B cell (primary cell): Measurements from ENCODE around the gene ALDH1B1. TPM values are rescaled to one million over a fixed set of nuclear protein-coding genes. Genes with fewer than 3 reads are reported as not detected.

Experiments
- ATAC-seq: fragments of 200-7000 bp; cut with Tn5 transposase; one replicate; pipeline ENCODE4 v1.10.0; 2021; ENCODE audit warnings: low read depth, mild to moderate bottlenecking, moderate number of reproducible peaks, moderate library complexity
- CTCF ChIA-PET: fragments of 350-600 bp; sonication (Branson Sonifier 250); formaldehyde crosslinking; loops from one replicate; lab custom pipeline; 2021; ENCODE audit warnings: antibody characterized with exemption, inconsistent platforms; lab: Charles Lee
- POLR2A ChIA-PET: fragments of 350-600 bp; sonication (Branson Sonifier 250); formaldehyde crosslinking; loops from one replicate; lab custom pipeline; 2021; ENCODE audit warnings: antibody characterized with exemption; lab: Charles Lee
- DNase-seq: peaks from one replicate; pipeline ENCODE4 v3.0.0; 2013
- H2AFZ ChIP-seq: 2 replicates; pipeline ENCODE4 v1.6.1; 2012; ENCODE audit warnings: mild to moderate bottlenecking, low read depth, low read length; ENCODE audit not compliant: insufficient read depth, poor library complexity, severe bottlenecking
- H3K27ac ChIP-seq, 2 donors: 1 replicate in 1 of 2; 2 replicates in 1 of 2; pipeline ENCODE4 v1.5.1; 2012 to 2013; ENCODE audit warnings: low read length in 2 of 2, mild to moderate bottlenecking in 2 of 2, moderate library complexity in 1 of 2
- H3K27me3 ChIP-seq, 4 experiments: fragments of 200-600 bp in 1 of 4; sonication (generic) in 1 of 4; replicated peaks in 1 of 4; 1 replicate in 2 of 4; 2 replicates in 2 of 4; pipeline versions ENCODE4 v1.6.1 to v1.7.0; 2013 to 2016; ENCODE audit warnings: low read length in 3 of 4, mild to moderate bottlenecking in 2 of 4, mixed read lengths in 1 of 4, moderate library complexity in 1 of 4; ENCODE audit not compliant: insufficient read depth in 4 of 4, control insufficient read depth in 3 of 4; ENCODE audit errors: control extremely low read depth in 1 of 4
- H3K36me3 ChIP-seq, 2 experiments: replicated peaks in 1 of 2; 1 replicate in 1 of 2; 2 replicates in 1 of 2; pipeline versions ENCODE4 v1.6.1 to v1.7.1; 2013; ENCODE audit warnings: low read length in 1 of 2; ENCODE audit not compliant: insufficient read depth in 2 of 2, control insufficient read depth in 1 of 2; ENCODE audit errors: control extremely low read depth in 1 of 2, extremely low read depth in 1 of 2
- H3K4me1 ChIP-seq, 2 donors: fragments of 200-600 bp in 1 of 2; sonication (generic) in 1 of 2; 1 replicate in 1 of 2; 2 replicates in 1 of 2; pipeline versions ENCODE4 v1.5.1 to v1.6.1; 2013 to 2017; ENCODE audit warnings: low read length in 2 of 2; ENCODE audit not compliant: control insufficient read depth in 2 of 2, insufficient read depth in 2 of 2
- H3K4me2 ChIP-seq: replicated peaks from 2 replicates; pipeline ENCODE3; 2012; ENCODE audit warnings: mild to moderate bottlenecking, low read depth, low read length; ENCODE audit not compliant: poor library complexity, severe bottlenecking
- H3K4me3 ChIP-seq, 5 experiments: fragments of 200-600 bp in 1 of 5; sonication (generic) in 1 of 5; 1 replicate in 3 of 5; 2 replicates in 2 of 5; pipeline versions ENCODE4 v1.5.1 to v1.7.0; 2011 to 2016; ENCODE audit warnings: low read length in 4 of 5, mild to moderate bottlenecking in 4 of 5, low read depth in 2 of 5, control low read depth in 1 of 5, moderate library complexity in 1 of 5; ENCODE audit not compliant: insufficient read depth in 1 of 5; ENCODE audit errors: control extremely low read depth in 1 of 5, extremely low read depth in 1 of 5
- H3K79me2 ChIP-seq: fragments of 200-600 bp; sonication (generic); one replicate; pipeline ENCODE4 v1.6.0; 2016; ENCODE audit warnings: low read length; ENCODE audit not compliant: control insufficient read depth, insufficient read depth
- H3K9ac ChIP-seq: fragments of 200-600 bp; sonication (generic); 2 replicates; pipeline ENCODE4 v1.6.1; 2017; ENCODE audit warnings: mild to moderate bottlenecking, low read length, moderate library complexity
- H3K9me3 ChIP-seq, 3 donors: one replicate each; pipeline versions ENCODE4 v1.6.1 to v1.7.1; 2013; ENCODE audit warnings: low read length in 2 of 3; ENCODE audit not compliant: control insufficient read depth in 2 of 3, insufficient read depth in 1 of 3; ENCODE audit errors: control extremely low read depth in 1 of 3
- H4K20me1 ChIP-seq: 2 replicates; pipeline ENCODE4 v1.6.0; 2012; ENCODE audit warnings: mild to moderate bottlenecking, low read length; ENCODE audit not compliant: insufficient read depth, control insufficient read depth, poor library complexity, severe bottlenecking
- H3K27ac Mint-ChIP-seq: one replicate; pipeline ENCODE4 v1.8.0; 2021; ENCODE audit warnings: mixed read lengths
- H3K27me3 Mint-ChIP-seq: one replicate; pipeline ENCODE4 v1.8.0; 2021; ENCODE audit warnings: mixed read lengths
- H3K4me1 Mint-ChIP-seq: one replicate; pipeline ENCODE4 v1.8.0; 2021; ENCODE audit warnings: mixed read lengths
- H3K4me3 Mint-ChIP-seq: one replicate; pipeline ENCODE4 v1.8.0; 2021; ENCODE audit warnings: mixed read lengths
- H3K9me3 Mint-ChIP-seq: one replicate; pipeline ENCODE4 v1.8.0; 2022; ENCODE audit warnings: mixed read lengths; ENCODE audit not compliant: insufficient read depth
- CTCF ChIP-seq: fragments of 200-600 bp; IDR thresholded peaks from one replicate; pipeline ENCODE4 v1.8.0; 2022; ENCODE audit warnings: antibody characterized with exemption, mild to moderate bottlenecking
- EZH2 ChIP-seq: IDR thresholded peaks from 2 replicates; pipeline ENCODE4 v1.6.1; 2012; ENCODE audit warnings: borderline replicate concordance, low read depth, mild to moderate bottlenecking, moderate library complexity, low read length; ENCODE audit not compliant: insufficient read depth, poor library complexity, severe bottlenecking
- WGBS: methylation state at CpG from one replicate; pipeline ENCODE4 v1.1.5; 2013; ENCODE audit warnings: missing lambda C conversion rate; ENCODE audit not compliant: insufficient coverage; 5-methylcytosine and 5-hydroxymethylcytosine counted together
- intact Hi-C: fragments of 100-400 bp; cut with micrococcal nuclease; formaldehyde crosslinking; loops from one replicate; pipeline ENCODE4 v1.10.0; 2022
- polyA plus RNA-seq: library from polyadenylated mRNA; depleted of rRNA; stranded (reverse); fragments of >200 nt; gene quantifications from 2 replicates; pipeline ENCODE4 v1.2.3, GENCODE V29; 2012
- total RNA-seq, 2 donors: library from RNA; stranded (reverse); fragments of 120-200 nt in 1 of 2; gene quantifications; 1 replicate in 1 of 2; 2 replicates in 1 of 2; pipeline versions ENCODE4 v1.2.3 to v1.2.4, GENCODE V29; 2013 to 2022

ALDH1B1 gene
- total and polyA plus RNA-seq, 2 donors (not counting 1 experiment from before 2014, with no cell fraction given): 0.81 to 4.8 TPM

- no peak overlapping the region for H3K4me3 Mint-ChIP-seq
- no peak overlapping the region for H3K4me2 ChIP-seq
- WGBS: 85% methylated on average over 7 of the region's 10 CpGs
- no peak overlapping the region for H3K27ac Mint-ChIP-seq
- H3K4me1 ChIP-seq: no peaks in the 10 kb centered on the region
- H3K79me2 ChIP-seq: no peaks in the 10 kb centered on the region
- DNase-seq: no peak
- CTCF ChIA-PET: no interaction called here
- intact Hi-C loops: no loop called here
- H3K9ac ChIP-seq: no peak overlapping the region
- no peak overlapping the region for H2AFZ ChIP-seq
- no peaks in the 10 kb centered on the region for H3K9me3 Mint-ChIP-seq
- H3K27ac ChIP-seq: no peak overlapping the region
- no peaks in the 10 kb centered on the region for H3K4me1 Mint-ChIP-seq
- no peak for TF ChIP-seq EZH2
- TF ChIP-seq CTCF: no peak
- no peak overlapping the region for H3K4me3 ChIP-seq
- H4K20me1 ChIP-seq: no peaks in the 10 kb centered on the region
- no peaks in the 10 kb centered on the region for H3K36me3 ChIP-seq
- POLR2A ChIA-PET: no interaction called here
- peaks cover 8% of the 10 kb centered on the region for H3K27me3 Mint-ChIP-seq
- ATAC-seq: no peak
- no peaks in the 10 kb centered on the region for H3K9me3 ChIP-seq
- H3K27me3 ChIP-seq: peaks cover 0 to 8% (median 2%) of the 10 kb centered on the region in 4 experiments
Observed at GRCh38 chr9:38372762-38373619, 19.5 kb upstream of the ALDH1B1 start.

- Mint-ChIP-seq H3K4me1 (no peaks in the 10 kb centered on the region), H3K27ac (no peak overlapping the region), H3K27me3 (peaks cover 8% of the 10 kb centered on the region), H3K4me3 (no peak overlapping the region), H3K9me3 (no peaks in the 10 kb centered on the region)
- Histone ChIP-seq H4K20me1 (no peaks in the 10 kb centered on the region), H3K4me2 (no peak overlapping the region), H3K4me3 (no peak overlapping the region), H3K27me3 (peaks cover 0 to 8% (median 2%) of the 10 kb centered on the region in 4 experiments), H3K9me3 (no peaks in the 10 kb centered on the region), H2AFZ (no peak overlapping the region), H3K4me1 (no peaks in the 10 kb centered on the region), H3K27ac (no peak overlapping the region), H3K9ac (no peak overlapping the region), H3K36me3 (no peaks in the 10 kb centered on the region), H3K79me2 (no peaks in the 10 kb centered on the region)
- no peak for ATAC-seq
- WGBS: no CpG with 5 or more reads among the region's 3 CpGs
- ChIA-PET POLR2A (no interaction called here), CTCF (no interaction called here)
- TF ChIP-seq EZH2: no peak
- TF ChIP-seq CTCF: no peak
- no peak for DNase-seq
- intact Hi-C loops: no loop called here
Observed at GRCh38 chr9:38373679-38374078, 18.8 kb upstream of the ALDH1B1 start.
